ENCODE data around the gene COL20A1.
"Not testable (repeated sequence)": the region's sequence is repeated elsewhere in the genome, so short reads cannot be mapped to it uniquely, and the experiment has no call there.

COL20A1 gene

DNA sequence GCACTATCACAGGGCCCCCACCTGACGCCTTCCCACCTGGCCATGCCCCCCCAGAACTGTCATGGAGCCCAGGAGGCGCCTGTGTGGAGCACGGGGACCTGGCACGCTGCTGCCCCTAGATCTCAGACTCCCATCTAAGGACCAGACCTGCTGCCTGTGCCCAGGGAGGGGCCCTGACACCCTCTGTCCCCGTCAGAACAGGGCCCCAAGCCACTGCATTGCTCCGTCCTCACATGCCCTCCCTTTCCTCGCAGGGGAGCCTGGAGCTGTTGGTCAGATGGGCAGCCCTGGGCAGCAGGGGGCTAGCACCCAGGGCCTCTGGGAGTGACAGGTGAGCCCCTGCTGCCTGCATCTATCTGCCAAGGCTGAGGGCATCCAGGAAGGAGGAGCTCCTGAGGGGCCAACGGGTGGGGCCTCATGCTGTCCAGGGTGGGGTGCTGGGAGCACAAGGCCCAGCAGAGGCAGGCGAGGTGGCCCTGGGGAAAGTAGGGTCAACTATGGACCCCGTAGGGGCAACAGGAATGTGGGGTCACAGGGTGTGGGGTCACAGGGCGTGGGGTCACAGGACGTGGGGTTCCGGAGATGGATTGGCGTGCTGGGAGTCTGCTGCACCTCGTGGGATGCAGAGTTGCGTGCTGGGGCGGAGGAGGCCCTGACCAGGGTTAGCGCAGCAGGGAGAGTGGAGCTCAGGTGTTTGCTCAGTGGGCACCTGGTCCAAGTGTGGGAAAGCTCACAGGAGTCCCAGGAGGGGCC lies 36.5 kb downstream of the COL20A1 start:
- Mint-ChIP-seq H3K27me3 (ENCODE audit: low read depth) (no peaks in the 10 kb centered on the region), H3K36me3 (ENCODE audit: low read depth) (no peaks in the 10 kb centered on the region), H3K9me3 (peaks cover 10% of the 10 kb centered on the region), H3K27ac (no peak overlapping the region), H3K4me1 (ENCODE audit: low read depth) (peaks cover 3% of the 10 kb centered on the region), H3K4me3 (no peak overlapping the region)

GRCh38 chr20:63330084-63330760 lies 37.2 kb downstream of the COL20A1 start:
- Mint-ChIP-seq H3K27ac (no peak overlapping the region), H3K27me3 (ENCODE audit: low read depth) (no peaks in the 10 kb centered on the region), H3K4me1 (ENCODE audit: low read depth) (peaks cover 3% of the 10 kb centered on the region), H3K4me3 (no peak overlapping the region), H3K36me3 (ENCODE audit: low read depth) (no peaks in the 10 kb centered on the region), H3K9me3 (peaks cover 10% of the 10 kb centered on the region)

GRCh38 chr20:63330940-63331339 lies 38.0 kb downstream of the COL20A1 start:
- Mint-ChIP-seq H3K27me3 (ENCODE audit: low read depth) (no peaks in the 10 kb centered on the region), H3K4me1 (ENCODE audit: low read depth) (peaks cover 3% of the 10 kb centered on the region), H3K27ac (no peak overlapping the region), H3K36me3 (ENCODE audit: low read depth) (no peaks in the 10 kb centered on the region), H3K9me3 (peaks cover 15% of the 10 kb centered on the region), H3K4me3 (no peak overlapping the region)

DNA sequence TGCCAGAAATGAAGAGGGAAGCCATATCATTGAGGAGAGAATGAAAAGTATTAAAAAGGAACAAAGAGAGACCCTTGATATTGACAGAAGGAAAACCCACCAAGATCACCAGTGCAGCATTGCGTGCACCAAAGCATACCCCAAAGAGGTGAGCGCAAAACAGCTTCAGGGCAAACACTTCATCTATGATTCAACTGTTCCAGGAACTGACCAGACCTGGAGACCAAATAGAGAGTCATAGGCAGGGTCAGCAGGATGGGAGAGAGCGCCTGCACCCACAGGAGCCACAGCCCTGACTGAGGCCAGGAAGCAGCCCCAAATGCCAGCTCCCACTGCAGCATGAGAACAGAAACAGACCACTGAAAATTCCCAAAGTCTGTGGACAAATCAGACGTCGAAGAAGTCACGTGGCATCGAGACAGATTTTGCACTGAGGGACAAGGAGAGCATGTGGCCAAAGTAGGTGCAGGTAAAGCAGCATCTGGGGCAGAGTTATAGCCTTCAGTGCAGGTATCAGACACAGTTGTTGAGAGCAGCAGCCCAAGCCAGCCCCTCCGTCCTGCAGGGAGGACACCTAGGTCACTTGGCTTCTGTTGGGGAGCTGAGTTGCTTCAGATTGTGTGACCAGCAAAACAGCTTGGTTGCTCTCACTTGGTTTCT lies 38.9 kb downstream of the COL20A1 start:
- Mint-ChIP-seq H3K27ac (no peak overlapping the region), H3K9me3 (peaks cover 15% of the 10 kb centered on the region), H3K36me3 (ENCODE audit: low read depth) (no peaks in the 10 kb centered on the region), H3K4me3 (no peak overlapping the region), H3K27me3 (ENCODE audit: low read depth) (peaks cover 4% of the 10 kb centered on the region), H3K4me1 (ENCODE audit: low read depth) (peaks cover 3% of the 10 kb centered on the region)

DNA sequence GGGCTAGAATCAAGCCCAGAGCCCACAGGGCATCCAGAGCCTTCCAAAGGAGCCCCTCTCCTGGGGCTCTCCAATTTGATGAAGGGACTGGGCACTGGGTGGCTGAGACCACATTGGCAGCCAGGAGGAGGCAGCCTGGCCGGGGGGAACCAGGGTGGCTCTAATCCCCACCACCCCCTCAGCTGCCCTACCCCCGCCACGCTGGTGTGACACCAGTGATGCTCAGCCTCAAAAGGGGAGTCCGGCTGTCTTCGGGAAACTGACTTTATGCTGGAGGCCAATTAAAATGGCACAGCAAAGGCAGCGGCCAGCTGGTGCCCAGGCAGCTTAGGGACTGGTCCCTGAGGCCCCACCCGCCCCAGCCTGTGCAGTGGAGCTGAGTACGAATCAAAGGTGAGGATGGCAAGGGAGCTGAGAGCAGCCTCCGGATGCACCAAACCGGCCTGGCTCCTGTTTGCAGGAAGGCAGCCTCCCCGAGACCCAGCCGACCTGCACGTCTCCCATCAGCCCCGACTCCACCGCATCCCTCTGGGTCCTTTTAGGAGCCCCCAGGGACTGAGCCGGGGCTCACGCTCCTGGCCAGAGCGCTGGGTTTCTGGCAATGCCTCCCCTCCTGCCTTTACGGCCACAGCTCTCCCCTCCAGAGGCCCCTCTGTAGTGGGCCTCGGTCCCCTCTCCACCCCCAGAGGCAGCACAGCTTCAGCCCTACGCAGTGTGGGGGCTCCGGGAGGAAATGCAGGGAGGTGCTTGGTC lies 39.7 kb downstream of the COL20A1 start:
- Mint-ChIP-seq H3K4me3 (no peak overlapping the region), H3K4me1 (ENCODE audit: low read depth) (no peaks in the 10 kb centered on the region), H3K27ac (no peak overlapping the region), H3K27me3 (ENCODE audit: low read depth) (peaks cover 6% of the 10 kb centered on the region), H3K9me3 (peaks cover 15% of the 10 kb centered on the region), H3K36me3 (ENCODE audit: low read depth) (no peaks in the 10 kb centered on the region)

- Mint-ChIP-seq H3K4me3 (no peak overlapping the region), H3K27ac (no peak overlapping the region), H3K9me3 (peaks cover 15% of the 10 kb centered on the region), H3K27me3 (ENCODE audit: low read depth) (peaks cover 6% of the 10 kb centered on the region), H3K4me1 (ENCODE audit: low read depth) (no peaks in the 10 kb centered on the region), H3K36me3 (ENCODE audit: low read depth) (no peaks in the 10 kb centered on the region)
Measured at GRCh38 chr20:63333241-63333836, 40.4 kb downstream of the COL20A1 start.

- peaks cover 6% of the 10 kb centered on the region for H3K27me3 Mint-ChIP-seq (ENCODE audit: low read depth)
- H3K4me3 Mint-ChIP-seq = no peak overlapping the region
- H3K4me1 Mint-ChIP-seq (ENCODE audit: low read depth) = no peaks in the 10 kb centered on the region
- H3K36me3 Mint-ChIP-seq (ENCODE audit: low read depth) = no peaks in the 10 kb centered on the region
- peaks cover 21% of the 10 kb centered on the region for H3K9me3 Mint-ChIP-seq
- no peak overlapping the region for H3K27ac Mint-ChIP-seq
Measured at GRCh38 chr20:63334356-63334755, 41.4 kb downstream of the COL20A1 start.

DNA sequence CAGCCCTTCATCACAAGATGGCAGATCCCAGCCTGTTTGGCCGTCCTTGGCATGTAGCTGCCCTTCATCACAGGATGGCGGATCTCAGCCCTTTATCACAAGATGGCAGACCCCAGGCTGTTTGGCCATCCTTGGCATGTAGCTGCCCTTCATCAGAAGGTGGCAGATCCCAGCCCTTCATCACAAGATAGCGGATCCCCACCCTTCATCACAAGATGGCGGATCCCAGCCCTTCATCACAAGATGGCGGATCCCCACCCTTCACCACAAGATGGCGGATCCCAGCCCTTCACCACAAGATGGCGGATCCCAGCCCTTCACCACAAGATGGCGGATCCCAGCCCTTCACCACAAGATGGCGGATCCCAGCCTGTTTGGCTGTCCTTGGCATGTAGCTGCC lies 42.1 kb downstream of the COL20A1 start:
- H3K4me3 Mint-ChIP-seq; H3K4me1 Mint-ChIP-seq (ENCODE audit: low read depth); H3K27ac Mint-ChIP-seq; H3K27me3 Mint-ChIP-seq (ENCODE audit: low read depth); H3K36me3 Mint-ChIP-seq (ENCODE audit: low read depth): not testable (repeated sequence)
- H3K9me3 Mint-ChIP-seq = peaks cover 28% of the 10 kb centered on the region

DNA sequence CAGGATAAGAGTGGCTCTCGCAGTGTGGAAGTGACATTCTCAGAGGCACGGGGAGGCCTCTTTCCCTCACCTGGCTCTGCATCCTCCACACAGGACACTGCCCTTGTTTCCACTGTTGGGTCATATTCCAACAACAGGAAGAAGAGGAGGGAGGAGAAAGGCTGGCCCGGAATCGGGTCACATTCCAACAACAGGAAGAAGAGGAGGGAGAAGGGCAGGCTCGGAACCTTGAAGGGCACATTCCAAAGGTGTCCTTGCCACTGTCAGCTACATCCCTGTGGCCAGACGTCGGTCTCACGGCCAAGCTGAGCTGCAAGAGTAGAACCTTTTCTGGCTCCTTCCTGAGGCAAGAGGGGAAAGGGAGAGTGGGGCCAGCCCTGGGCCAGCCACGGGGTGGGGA lies 42.7 kb downstream of the COL20A1 start:
- Mint-ChIP-seq H3K9me3 (peaks cover 30% of the 10 kb centered on the region), H3K4me3 (no peak overlapping the region), H3K36me3 (ENCODE audit: low read depth) (no peaks in the 10 kb centered on the region), H3K4me1 (ENCODE audit: low read depth) (no peaks in the 10 kb centered on the region), H3K27me3 (ENCODE audit: low read depth) (peaks cover 6% of the 10 kb centered on the region), H3K27ac (no peak overlapping the region)

- Mint-ChIP-seq H3K4me1 (ENCODE audit: low read depth) (no peaks in the 10 kb centered on the region), H3K9me3 (peaks cover 30% of the 10 kb centered on the region), H3K4me3 (no peak overlapping the region), H3K27me3 (ENCODE audit: low read depth) (peaks cover 6% of the 10 kb centered on the region), H3K27ac (no peak overlapping the region), H3K36me3 (ENCODE audit: low read depth) (no peaks in the 10 kb centered on the region)
Measured at GRCh38 chr20:63336232-63336752, 43.3 kb downstream of the COL20A1 start.

GRCh38 chr20:63337786-63338420 lies 44.9 kb downstream of the COL20A1 start:
- no peaks in the 10 kb centered on the region for H3K4me1 Mint-ChIP-seq (ENCODE audit: low read depth)
- no peaks in the 10 kb centered on the region for H3K36me3 Mint-ChIP-seq (ENCODE audit: low read depth)
- H3K4me3 Mint-ChIP-seq = no peak overlapping the region
- H3K27me3 Mint-ChIP-seq (ENCODE audit: low read depth) = peaks cover 6% of the 10 kb centered on the region
- H3K9me3 Mint-ChIP-seq = peaks cover 21% of the 10 kb centered on the region
- H3K27ac Mint-ChIP-seq = no peak overlapping the region

DNA sequence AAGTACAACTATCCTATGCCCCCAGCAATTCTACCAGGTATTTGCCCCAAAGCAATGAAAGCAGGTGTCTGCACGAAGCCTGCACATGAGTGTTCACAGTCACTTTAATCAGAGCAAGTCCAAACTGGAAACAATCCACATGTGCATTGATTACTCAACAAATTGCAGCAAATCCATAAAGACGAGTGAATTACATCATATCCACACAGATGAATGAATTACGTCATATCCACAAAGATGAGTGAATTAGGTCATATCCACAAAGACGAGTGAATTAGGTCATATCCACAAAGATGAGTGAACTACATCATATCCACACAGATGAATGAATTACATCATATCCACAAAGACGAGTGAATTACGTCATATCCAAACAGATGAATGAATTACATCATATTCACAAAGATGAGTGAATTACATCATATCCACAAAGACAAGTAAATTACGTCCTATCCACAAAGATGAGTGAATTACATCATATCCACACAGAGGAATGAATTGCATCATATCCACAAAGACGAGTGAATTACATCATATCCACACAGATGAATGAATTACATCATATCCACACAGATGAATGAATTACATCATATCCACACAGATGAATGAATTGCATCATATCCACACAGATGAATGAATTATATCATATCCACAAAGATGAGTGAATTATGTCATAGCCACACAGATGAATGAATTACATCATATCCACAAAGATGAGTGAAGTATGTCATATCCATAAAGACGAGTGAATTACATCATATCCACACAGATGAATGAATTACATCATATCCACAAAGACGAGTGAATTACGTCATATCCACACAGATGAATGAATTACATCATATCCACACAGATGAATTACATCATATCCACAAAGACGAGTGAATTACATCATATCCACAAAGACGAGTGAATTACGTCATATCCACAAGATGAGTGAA lies 46.4 kb downstream of the COL20A1 start:
- not testable (repeated sequence) for H3K4me3 Mint-ChIP-seq; H3K27ac Mint-ChIP-seq; H3K4me1 Mint-ChIP-seq (ENCODE audit: low read depth); H3K36me3 Mint-ChIP-seq (ENCODE audit: low read depth); H3K27me3 Mint-ChIP-seq (ENCODE audit: low read depth)
- H3K9me3 Mint-ChIP-seq = peaks cover 21% of the 10 kb centered on the region

DNA sequence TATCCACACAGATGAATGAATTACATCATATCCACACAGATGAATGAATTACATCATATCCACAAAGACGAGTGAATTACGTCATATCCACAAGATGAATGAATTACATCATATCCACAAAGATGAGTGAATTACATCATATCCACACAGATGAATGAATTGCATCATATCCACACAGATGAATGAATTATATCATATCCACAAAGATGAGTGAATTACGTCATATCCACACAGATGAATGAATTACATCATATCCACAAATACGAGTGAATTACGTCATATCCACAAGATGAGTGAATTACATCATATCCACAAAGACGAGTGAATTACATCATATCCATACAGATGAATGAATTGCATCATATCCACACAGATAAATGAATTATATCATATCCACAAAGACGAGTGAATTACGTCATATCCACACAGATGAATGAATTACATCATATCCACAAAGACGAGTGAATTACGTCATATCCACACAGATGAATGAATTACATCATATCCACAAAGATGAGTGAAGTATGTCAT lies 47.2 kb downstream of the COL20A1 start:
- not testable (repeated sequence) for H3K36me3 Mint-ChIP-seq (ENCODE audit: low read depth); H3K4me1 Mint-ChIP-seq (ENCODE audit: low read depth); H3K4me3 Mint-ChIP-seq; H3K27ac Mint-ChIP-seq; H3K27me3 Mint-ChIP-seq (ENCODE audit: low read depth)
- peaks cover 21% of the 10 kb centered on the region for H3K9me3 Mint-ChIP-seq

Measured in T-helper 1 cell treated with Interleukin-12 subunit alpha and Interleukin-12 subunit beta and Interleukin-4 antibody, amounts not matched to agents 30 μg/mL and 1 μg/mL, for 36 hours (primary cell).